Activated T-helper 1 cell treated with anti-CD3 and anti-CD28 coated beads, Interleukin-12 subunit alpha, Interleukin-12 subunit beta, Interleukin-2, Interleukin-4 antibody, amounts not matched to agents 30 ng/mL and 10 ng/mL and 1 ng/mL, durations not matched to agents 14 hours and 24 hours and 36 hours (primary cell): ENCODE measurements around the gene RFX5. TPM values are rescaled to one million over a fixed set of nuclear protein-coding genes. Genes with fewer than 3 reads are reported as not detected.

Experiments used
- DNase-seq: peaks from one replicate; pipeline ENCODE4 v3.0.0; 2021; ENCODE audit warnings: low spot score
- H3K27ac Mint-ChIP-seq: one replicate; pipeline ENCODE4 v1.8.0; 2021; ENCODE audit warnings: mild to moderate bottlenecking, mixed read lengths
- H3K27me3 Mint-ChIP-seq: one replicate; pipeline ENCODE4 v1.8.0; 2022; ENCODE audit warnings: mild to moderate bottlenecking, moderate library complexity, mixed read lengths; ENCODE audit not compliant: insufficient read depth
- H3K36me3 Mint-ChIP-seq: one replicate; pipeline ENCODE4 v1.8.0; 2021; ENCODE audit warnings: low read depth, mixed read lengths
- H3K4me1 Mint-ChIP-seq: one replicate; pipeline ENCODE4 v1.8.0; 2021; ENCODE audit warnings: low read depth, mixed read lengths
- H3K4me3 Mint-ChIP-seq: one replicate; pipeline ENCODE4 v1.8.0; 2021; ENCODE audit warnings: mild to moderate bottlenecking, moderate library complexity, mixed read lengths
- H3K9me3 Mint-ChIP-seq: one replicate; pipeline ENCODE4 v1.8.0; 2021; ENCODE audit warnings: mixed read lengths
- intact Hi-C: fragments of 100-400 bp; cut with micrococcal nuclease; formaldehyde crosslinking; loops from one replicate; pipeline ENCODE4 v1.15.1; 2024
- total RNA-seq: library from RNA; stranded (reverse); gene quantifications from 2 replicates; pipeline ENCODE4 v1.2.3, GENCODE V29; 2022

The RFX5 gene
- total RNA-seq, 1 donor from 2014 or later, result 78.1 TPM

- no peaks in the 10 kb centered on the region for H3K9me3 Mint-ChIP-seq
Measured at GRCh38 chr1:151311011-151311410, 36.0 kb downstream of the RFX5 start.

GRCh38 chr1:151309811-151310323 lies 37.2 kb downstream of the RFX5 start:
- Mint-ChIP-seq H3K4me1 (peaks cover 37% of the 10 kb centered on the region), H3K27ac (no peak overlapping the region), H3K27me3 (no peaks in the 10 kb centered on the region), H3K9me3 (no peaks in the 10 kb centered on the region), H3K4me3 (no peak overlapping the region), H3K36me3 (peaks cover 47% of the 10 kb centered on the region)
- DNase-seq, result no peak
- intact Hi-C loops, result loop anchor here (2.0 kb wide), 2 partner anchors 31 to 89 kb away; partner anchors contain the start of gene PSMB4

More at GRCh38 chr1:151311011-151311410, 36.0 kb downstream of the RFX5 start:
- Mint-ChIP-seq H3K4me1 (peaks cover 37% of the 10 kb centered on the region), H3K36me3 (peaks cover 44% of the 10 kb centered on the region), H3K27ac (peak overlapping the region; percentile 93), H3K27me3 (no peaks in the 10 kb centered on the region), H3K4me3 (no peak overlapping the region)
- intact Hi-C loops, result loop anchor here (1.0 to 2.0 kb wide), 6 partner anchors 10 to 88 kb away; partner anchors contain the start of genes PI4KB, PSMB4 and RFX5
- no peak for DNase-seq

DNA sequence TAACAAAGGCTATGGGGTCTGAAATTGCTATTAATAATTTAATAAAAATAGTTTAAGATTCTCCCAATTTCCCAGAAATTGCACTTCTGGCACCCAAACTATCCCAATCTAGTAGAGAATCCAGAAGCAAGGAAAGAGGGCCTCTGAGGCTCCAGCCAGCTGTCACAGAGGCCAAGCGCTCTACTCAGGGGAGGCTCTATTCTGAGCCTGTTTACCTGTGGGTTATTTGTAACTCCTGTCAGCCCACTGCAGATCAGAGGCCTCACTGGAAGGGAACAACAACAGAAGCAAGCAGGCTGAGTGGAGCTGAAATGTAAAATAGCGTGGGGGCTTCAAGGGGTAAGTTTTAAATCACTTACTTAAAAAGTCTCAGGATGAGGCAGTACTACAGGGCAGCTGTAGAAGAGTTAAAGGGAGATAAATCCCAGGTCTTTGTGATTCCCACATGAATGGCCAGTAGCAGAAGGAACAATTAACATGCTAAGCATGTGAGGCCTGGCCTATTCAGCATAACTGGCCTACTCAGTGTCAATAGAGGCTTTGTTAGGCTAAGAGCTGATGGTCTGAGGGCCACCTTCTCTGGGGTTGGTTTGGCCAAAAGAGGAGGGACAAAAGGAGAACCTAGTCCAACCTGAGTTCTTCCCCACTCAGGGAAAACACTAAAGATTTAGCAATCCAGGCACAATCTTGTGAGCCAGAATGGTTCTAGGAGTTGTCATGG lies 52.1 kb downstream of the RFX5 start:
- intact Hi-C loops, result no loop called here
- Mint-ChIP-seq H3K9me3 (no peaks in the 10 kb centered on the region), H3K27ac (no peak overlapping the region), H3K4me3 (no peak overlapping the region), H3K4me1 (no peaks in the 10 kb centered on the region), H3K27me3 (no peaks in the 10 kb centered on the region), H3K36me3 (peaks cover 45% of the 10 kb centered on the region)
- DNase-seq, result no peak

GRCh38 chr1:151293093-151293492 lies 54.0 kb downstream of the RFX5 start:
- Mint-ChIP-seq H3K9me3 (no peaks in the 10 kb centered on the region), H3K4me1 (no peaks in the 10 kb centered on the region), H3K27me3 (no peaks in the 10 kb centered on the region), H3K36me3 (peaks cover 42% of the 10 kb centered on the region), H3K4me3 (no peak overlapping the region), H3K27ac (peak overlapping the region; percentile 40)
- intact Hi-C loops, result no loop called here
- no peak for DNase-seq

GRCh38 chr1:151292207-151293030 lies 54.6 kb downstream of the RFX5 start:
- no peaks in the 10 kb centered on the region for H3K9me3 Mint-ChIP-seq
- no peaks in the 10 kb centered on the region for H3K4me1 Mint-ChIP-seq
- no peak for DNase-seq
- intact Hi-C loops, result no loop called here
- no peaks in the 10 kb centered on the region for H3K27me3 Mint-ChIP-seq
- peaks cover 40% of the 10 kb centered on the region for H3K36me3 Mint-ChIP-seq
- H3K27ac Mint-ChIP-seq, result peak overlapping the region; percentile 40
- H3K4me3 Mint-ChIP-seq, result no peak overlapping the region

GRCh38 chr1:151290709-151291303 lies 56.2 kb downstream of the RFX5 start:
- DNase-seq, result no peak
- Mint-ChIP-seq H3K4me3 (no peak overlapping the region), H3K36me3 (peaks cover 49% of the 10 kb centered on the region), H3K4me1 (no peaks in the 10 kb centered on the region), H3K27me3 (no peaks in the 10 kb centered on the region), H3K27ac (no peak overlapping the region), H3K9me3 (no peaks in the 10 kb centered on the region)
- intact Hi-C loops, result no loop called here

Other genes with a start within 250 kb of the RFX5 start
- 3.6 and 4.3 TPM in 2 replicates for gene SEMA6C, start 200.6 kb downstream of the RFX5 start, total RNA-seq
- gene TNFAIP8L2, start 190.6 kb downstream of the RFX5 start, total RNA-seq, result 38.0 and 38.5 TPM in 2 replicates
- gene LYSMD1, start 181.3 kb downstream of the RFX5 start, total RNA-seq, result 4.0 and 5.0 TPM in 2 replicates
- 111 and 117 TPM in 2 replicates for gene SCNM1, start 181.1 kb downstream of the RFX5 start, total RNA-seq
- gene TMOD4, start 171.3 kb downstream of the RFX5 start, total RNA-seq, result 2.6 and 2.9 TPM in 2 replicates
- 90.0 and 96.4 TPM in 2 replicates for gene VPS72, start 157.1 kb downstream of the RFX5 start, total RNA-seq
- gene PIP5K1A, start 148.7 kb downstream of the RFX5 start, total RNA-seq, result 98.9 and 101 TPM in 2 replicates
- gene PSMD4, start 92.5 kb downstream of the RFX5 start, total RNA-seq, result 276 and 285 TPM in 2 replicates
- 26.9 and 27.3 TPM in 2 replicates for gene ZNF687, start 65.0 kb downstream of the RFX5 start, total RNA-seq
- gene PI4KB, start 19.8 kb downstream of the RFX5 start, total RNA-seq, result 52.4 and 54.7 TPM in 2 replicates
- not detected in 2 replicates for gene SELENBP1, start 25.5 kb upstream of the RFX5 start, total RNA-seq
- gene PSMB4, start 52.3 kb upstream of the RFX5 start, total RNA-seq, result 436 and 454 TPM in 2 replicates
- 89.1 and 91.1 TPM in 2 replicates for gene POGZ, start 112.2 kb upstream of the RFX5 start, total RNA-seq
- 0.17 and 0.91 TPM in 2 replicates for gene CGN, start 164.1 kb upstream of the RFX5 start, total RNA-seq
- gene TUFT1, start 193.1 kb upstream of the RFX5 start, total RNA-seq, result 1.9 and 2.3 TPM in 2 replicates